Ectodermal cell (in vitro differentiated cells): ENCODE measurements around the gene IGF2R.

Source experiments
- H3K27ac ChIP-seq: 2 replicates; pipeline ENCODE4 v1.7.0; 2013; ENCODE audit warnings: mild to moderate bottlenecking, low read depth, low read length; ENCODE audit not compliant: insufficient read depth, poor library complexity, severe bottlenecking
- H3K27me3 ChIP-seq: 2 replicates; pipeline ENCODE4 v1.7.0; 2013; ENCODE audit warnings: mild to moderate bottlenecking, low read length; ENCODE audit not compliant: insufficient read depth, control insufficient read depth, poor library complexity, severe bottlenecking
- H3K36me3 ChIP-seq: one replicate; pipeline ENCODE4 v1.7.0; 2013; ENCODE audit warnings: low read length; ENCODE audit not compliant: control insufficient read depth, insufficient read depth
- H3K4me1 ChIP-seq: one replicate; pipeline ENCODE4 v1.7.0; 2013; ENCODE audit warnings: low read length; ENCODE audit not compliant: control insufficient read depth, insufficient read depth
- H3K4me3 ChIP-seq: 2 replicates; pipeline ENCODE4 v1.7.0; 2013; ENCODE audit warnings: low read depth, low read length, control low read depth; ENCODE audit not compliant: insufficient read depth
- H3K9me3 ChIP-seq: 2 replicates; pipeline ENCODE4 v1.7.0; 2013; ENCODE audit warnings: mild to moderate bottlenecking, low read length, moderate library complexity; ENCODE audit not compliant: control insufficient read depth
- WGBS, 2 experiments: methylation state at CpG; one replicate each; pipeline ENCODE4 v1.1.7; 2013; ENCODE audit warnings: missing lambda C conversion rate in 2 of 2; 5-methylcytosine and 5-hydroxymethylcytosine counted together

The IGF2R gene

GRCh38 chr6:160035693-160036330, 66.9 kb downstream of the IGF2R start:
- no peaks in the 10 kb centered on the region for H3K9me3 ChIP-seq
- peaks cover 20% of the 10 kb centered on the region for H3K36me3 ChIP-seq
- H3K4me1 ChIP-seq = no peaks in the 10 kb centered on the region
- 94 to 95% methylated on average over 12 of the region's 12 CpGs for WGBS, 2 experiments
- H3K27me3 ChIP-seq = no peaks in the 10 kb centered on the region
- no peak overlapping the region for H3K27ac ChIP-seq
- no peak overlapping the region for H3K4me3 ChIP-seq

GRCh38 chr6:160036331-160036695, 67.4 kb downstream of the IGF2R start:
- Histone ChIP-seq H3K4me1 (no peaks in the 10 kb centered on the region), H3K36me3 (peaks cover 25% of the 10 kb centered on the region), H3K27ac (no peak overlapping the region), H3K4me3 (no peak overlapping the region), H3K27me3 (no peaks in the 10 kb centered on the region), H3K9me3 (no peaks in the 10 kb centered on the region)
- 93 to 95% methylated on average over 6 of the region's 6 CpGs for WGBS, 2 experiments

- Histone ChIP-seq H3K4me3 (no peak overlapping the region), H3K27ac (no peak overlapping the region), H3K36me3 (peaks cover 29% of the 10 kb centered on the region), H3K27me3 (no peaks in the 10 kb centered on the region), H3K9me3 (no peaks in the 10 kb centered on the region), H3K4me1 (no peaks in the 10 kb centered on the region)
- 95 to 98% methylated on average over 4 of the region's 4 CpGs for WGBS, 2 experiments
Measured at GRCh38 chr6:160036790-160037206, 67.9 kb downstream of the IGF2R start.

GRCh38 chr6:160038479-160038878, 69.6 kb downstream of the IGF2R start:
- H3K4me3 ChIP-seq = no peak overlapping the region
- no peaks in the 10 kb centered on the region for H3K9me3 ChIP-seq
- H3K27me3 ChIP-seq = no peaks in the 10 kb centered on the region
- no peak overlapping the region for H3K27ac ChIP-seq
- WGBS, 2 experiments = 92 to 93% methylated on average over 7 to 8 of the region's 8 CpGs
- H3K36me3 ChIP-seq = peaks cover 34% of the 10 kb centered on the region
- no peaks in the 10 kb centered on the region for H3K4me1 ChIP-seq

GRCh38 chr6:160039441-160039840, 70.6 kb downstream of the IGF2R start:
- no peak overlapping the region for H3K27ac ChIP-seq
- 95 to 96% methylated on average over 4 to 5 of the region's 5 CpGs for WGBS, 2 experiments
- peaks cover 36% of the 10 kb centered on the region for H3K36me3 ChIP-seq
- no peaks in the 10 kb centered on the region for H3K4me1 ChIP-seq
- no peaks in the 10 kb centered on the region for H3K27me3 ChIP-seq
- H3K9me3 ChIP-seq = no peaks in the 10 kb centered on the region
- H3K4me3 ChIP-seq = no peak overlapping the region

GRCh38 chr6:160040055-160040454, 71.2 kb downstream of the IGF2R start:
- WGBS, 2 experiments = 95 to 96% methylated on average over 4 of the region's 4 CpGs
- H3K9me3 ChIP-seq = no peaks in the 10 kb centered on the region
- no peak overlapping the region for H3K4me3 ChIP-seq
- no peaks in the 10 kb centered on the region for H3K4me1 ChIP-seq
- peaks cover 38% of the 10 kb centered on the region for H3K36me3 ChIP-seq
- no peaks in the 10 kb centered on the region for H3K27me3 ChIP-seq
- H3K27ac ChIP-seq = no peak overlapping the region

GRCh38 chr6:160040527-160041264, 71.8 kb downstream of the IGF2R start:
- H3K4me3 ChIP-seq = no peak overlapping the region
- WGBS, 2 experiments = 96% methylated on average over 19 of the region's 19 CpGs
- H3K9me3 ChIP-seq = no peaks in the 10 kb centered on the region
- H3K27me3 ChIP-seq = no peaks in the 10 kb centered on the region
- H3K4me1 ChIP-seq = no peaks in the 10 kb centered on the region
- H3K36me3 ChIP-seq = peaks cover 38% of the 10 kb centered on the region
- H3K27ac ChIP-seq = no peak overlapping the region

GRCh38 chr6:160041608-160042007, 72.7 kb downstream of the IGF2R start:
- H3K4me1 ChIP-seq = no peaks in the 10 kb centered on the region
- WGBS, 2 experiments = 95% methylated on average over 5 to 6 of the region's 6 CpGs
- no peak overlapping the region for H3K27ac ChIP-seq
- no peaks in the 10 kb centered on the region for H3K27me3 ChIP-seq
- H3K4me3 ChIP-seq = no peak overlapping the region
- H3K9me3 ChIP-seq = no peaks in the 10 kb centered on the region
- peaks cover 43% of the 10 kb centered on the region for H3K36me3 ChIP-seq

GRCh38 chr6:160042014-160042773, 73.3 kb downstream of the IGF2R start:
- H3K4me1 ChIP-seq = no peaks in the 10 kb centered on the region
- H3K4me3 ChIP-seq = no peak overlapping the region
- peaks cover 49% of the 10 kb centered on the region for H3K36me3 ChIP-seq
- no peak overlapping the region for H3K27ac ChIP-seq
- H3K9me3 ChIP-seq = no peaks in the 10 kb centered on the region
- H3K27me3 ChIP-seq = no peaks in the 10 kb centered on the region
- WGBS, 2 experiments = 96 to 97% methylated on average over 12 of the region's 12 CpGs

GRCh38 chr6:160042788-160043301, 74.0 kb downstream of the IGF2R start:
- no peaks in the 10 kb centered on the region for H3K4me1 ChIP-seq

More at GRCh38 chr6:160042788-160043301, 74.0 kb downstream of the IGF2R start:
- Histone ChIP-seq H3K36me3 (peaks cover 54% of the 10 kb centered on the region), H3K27me3 (no peaks in the 10 kb centered on the region), H3K4me3 (no peak overlapping the region), H3K27ac (no peak overlapping the region), H3K9me3 (no peaks in the 10 kb centered on the region)
- WGBS, 2 experiments = 95% methylated on average over 11 of the region's 11 CpGs
